ENCODE measurements around the gene ZDHHC5. TPM values are rescaled to one million over a fixed set of nuclear protein-coding genes. Genes with fewer than 3 reads are reported as not detected.

The ZDHHC5 gene
- total RNA-seq, 4 donors from 2014 or later: 34.0 to 49.2 (median 46.2) TPM

DNA sequence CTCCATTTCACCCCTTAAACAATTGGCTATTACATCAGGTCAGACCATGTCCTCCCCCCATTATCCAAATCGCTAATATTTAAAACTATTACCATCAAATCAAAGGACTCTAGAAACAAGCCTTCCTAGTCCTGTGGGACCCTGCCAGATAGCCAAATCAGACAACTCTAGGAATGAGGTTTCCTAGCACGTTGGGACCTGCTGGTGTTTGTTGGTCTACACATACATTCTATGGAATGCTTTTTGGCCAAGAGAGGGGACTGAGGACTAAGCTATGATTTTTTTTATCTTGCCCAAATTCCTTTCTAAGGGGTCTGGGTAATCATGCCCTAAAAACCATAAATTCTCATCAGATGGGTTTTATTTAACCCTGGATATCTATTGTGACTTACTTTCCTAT, 59.3 kb downstream of the ZDHHC5 start:
- H3K27ac ChIP-seq: no peak overlapping the region
- in situ Hi-C loops (cut with MboI; ENCODE audit: low sequenced_read_pairs in 4 of 4): no loop called here
- H3K4me1 ChIP-seq: no peaks in the 10 kb centered on the region
- intact Hi-C loops (cut with DNase I; ENCODE audit: low total_unique reads): no loop called here
- H3K4me3 ChIP-seq: no peak overlapping the region
- no peaks in the 10 kb centered on the region for H3K9me3 ChIP-seq
- ATAC-seq: no peak
- no peaks in the 10 kb centered on the region for H3K27me3 ChIP-seq
- DNase-seq: no peak
- H3K36me3 ChIP-seq: no peaks in the 10 kb centered on the region
- TF ChIP-seq POLR2A (IDR thresholded peaks at IDR 0.05): no peak
- TF ChIP-seq, protein P1, sequence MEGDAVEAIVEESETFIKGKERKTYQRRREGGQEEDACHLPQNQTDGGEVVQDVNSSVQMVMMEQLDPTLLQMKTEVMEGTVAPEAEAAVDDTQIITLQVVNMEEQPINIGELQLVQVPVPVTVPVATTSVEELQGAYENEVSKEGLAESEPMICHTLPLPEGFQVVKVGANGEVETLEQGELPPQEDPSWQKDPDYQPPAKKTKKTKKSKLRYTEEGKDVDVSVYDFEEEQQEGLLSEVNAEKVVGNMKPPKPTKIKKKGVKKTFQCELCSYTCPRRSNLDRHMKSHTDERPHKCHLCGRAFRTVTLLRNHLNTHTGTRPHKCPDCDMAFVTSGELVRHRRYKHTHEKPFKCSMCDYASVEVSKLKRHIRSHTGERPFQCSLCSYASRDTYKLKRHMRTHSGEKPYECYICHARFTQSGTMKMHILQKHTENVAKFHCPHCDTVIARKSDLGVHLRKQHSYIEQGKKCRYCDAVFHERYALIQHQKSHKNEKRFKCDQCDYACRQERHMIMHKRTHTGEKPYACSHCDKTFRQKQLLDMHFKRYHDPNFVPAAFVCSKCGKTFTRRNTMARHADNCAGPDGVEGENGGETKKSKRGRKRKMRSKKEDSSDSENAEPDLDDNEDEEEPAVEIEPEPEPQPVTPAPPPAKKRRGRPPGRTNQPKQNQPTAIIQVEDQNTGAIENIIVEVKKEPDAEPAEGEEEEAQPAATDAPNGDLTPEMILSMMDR (IDR thresholded peaks at IDR 0.05 in 4 of 5, conservative IDR thresholded peaks at IDR 0.05 in 1 of 5): no peak

DNA sequence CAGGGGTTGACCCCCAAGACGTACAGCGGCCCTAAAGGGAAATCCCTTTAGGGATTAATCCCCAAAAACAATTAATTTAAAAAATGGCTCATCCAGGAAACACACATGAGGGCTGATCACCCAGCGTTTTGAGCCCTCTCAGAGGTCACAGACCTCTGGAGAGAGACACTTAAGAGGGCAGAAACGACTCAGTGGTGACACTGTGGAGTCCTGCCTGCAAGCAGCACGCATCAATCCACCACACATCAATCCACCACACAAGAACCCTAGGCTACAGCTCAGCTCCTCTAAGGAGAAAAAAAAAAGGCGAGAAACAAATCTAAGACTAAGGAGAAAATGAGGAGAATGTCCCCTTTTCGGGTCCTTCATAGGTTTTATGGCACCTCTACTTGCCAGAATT, 60.9 kb downstream of the ZDHHC5 start:
- no peak overlapping the region for H3K4me3 ChIP-seq
- in situ Hi-C loops (cut with MboI; ENCODE audit: low sequenced_read_pairs in 4 of 4): no loop called here
- intact Hi-C loops (cut with DNase I; ENCODE audit: low total_unique reads): no loop called here
- DNase-seq: no peak
- ATAC-seq: no peak
- no peaks in the 10 kb centered on the region for H3K4me1 ChIP-seq
- TF ChIP-seq POLR2A (IDR thresholded peaks at IDR 0.05): no peak
- TF ChIP-seq, protein P1 (IDR thresholded peaks at IDR 0.05 in 4 of 5, conservative IDR thresholded peaks at IDR 0.05 in 1 of 5): no peak
- H3K9me3 ChIP-seq: no peaks in the 10 kb centered on the region
- no peaks in the 10 kb centered on the region for H3K36me3 ChIP-seq
- no peaks in the 10 kb centered on the region for H3K27me3 ChIP-seq
- H3K27ac ChIP-seq: no peak overlapping the region

DNA sequence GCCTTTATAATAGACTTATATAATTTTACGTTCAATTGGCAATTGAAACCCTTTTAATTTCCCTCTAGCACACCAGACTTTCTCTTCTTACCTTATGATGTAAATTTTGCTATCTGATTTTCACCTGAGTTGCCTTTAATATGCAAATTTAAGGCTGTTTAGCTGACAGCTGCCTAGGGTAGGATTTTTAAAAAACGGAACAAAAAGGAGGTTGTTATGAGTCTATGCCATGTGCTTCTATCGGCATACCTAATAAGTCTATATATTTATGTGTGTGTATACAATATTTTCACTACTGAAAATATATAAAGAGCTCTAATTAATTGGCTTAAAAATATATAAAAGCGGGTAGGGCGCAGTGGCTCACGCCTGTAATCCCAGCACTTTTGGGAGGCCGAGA, 61.6 kb downstream of the ZDHHC5 start:
- H3K27ac ChIP-seq: no peak overlapping the region
- no peaks in the 10 kb centered on the region for H3K4me1 ChIP-seq
- no peak for ATAC-seq
- H3K9me3 ChIP-seq: no peaks in the 10 kb centered on the region
- H3K4me3 ChIP-seq: no peak overlapping the region
- in situ Hi-C loops (cut with MboI; ENCODE audit: low sequenced_read_pairs in 4 of 4): no loop called here
- intact Hi-C loops (cut with DNase I; ENCODE audit: low total_unique reads): no loop called here
- no peak for TF ChIP-seq POLR2A (IDR thresholded peaks at IDR 0.05)
- TF ChIP-seq, protein P1 (IDR thresholded peaks at IDR 0.05 in 4 of 5, conservative IDR thresholded peaks at IDR 0.05 in 1 of 5): no peak
- DNase-seq: no peak
- H3K36me3 ChIP-seq: no peaks in the 10 kb centered on the region
- H3K27me3 ChIP-seq: no peaks in the 10 kb centered on the region

DNA sequence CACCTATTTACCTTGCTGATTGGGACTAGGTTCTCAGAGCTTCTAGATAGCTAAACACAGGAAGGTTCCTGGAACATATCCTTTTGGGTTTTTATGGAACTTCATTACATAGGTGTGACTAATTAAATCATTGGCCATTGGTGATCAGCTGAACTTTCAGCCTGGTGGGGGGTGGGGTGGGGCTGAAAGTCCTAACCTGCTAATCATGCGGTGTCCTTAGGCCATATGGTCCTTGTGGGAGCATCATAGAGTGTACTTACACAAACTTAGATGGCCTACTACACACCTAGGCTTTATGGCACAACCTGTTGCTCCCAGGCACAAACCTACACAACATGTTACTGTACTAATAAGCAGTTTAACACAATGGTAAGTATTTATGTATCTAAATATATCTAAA, 64.7 kb downstream of the ZDHHC5 start:
- Histone ChIP-seq H3K36me3 (no peaks in the 10 kb centered on the region), H3K9me3 (no peaks in the 10 kb centered on the region), H3K4me3 (no peak overlapping the region), H3K27ac (no peak overlapping the region), H3K4me1 (no peaks in the 10 kb centered on the region), H3K27me3 (no peaks in the 10 kb centered on the region)
- in situ Hi-C loops (cut with MboI; ENCODE audit: low sequenced_read_pairs in 4 of 4) (no loop called here), intact Hi-C loops (cut with DNase I; ENCODE audit: low total_unique reads) (no loop called here)
- DNase-seq: no peak
- ATAC-seq: no peak
- TF ChIP-seq, protein P1 (IDR thresholded peaks at IDR 0.05 in 4 of 5, conservative IDR thresholded peaks at IDR 0.05 in 1 of 5): no peak
- TF ChIP-seq POLR2A (IDR thresholded peaks at IDR 0.05): no peak

DNA sequence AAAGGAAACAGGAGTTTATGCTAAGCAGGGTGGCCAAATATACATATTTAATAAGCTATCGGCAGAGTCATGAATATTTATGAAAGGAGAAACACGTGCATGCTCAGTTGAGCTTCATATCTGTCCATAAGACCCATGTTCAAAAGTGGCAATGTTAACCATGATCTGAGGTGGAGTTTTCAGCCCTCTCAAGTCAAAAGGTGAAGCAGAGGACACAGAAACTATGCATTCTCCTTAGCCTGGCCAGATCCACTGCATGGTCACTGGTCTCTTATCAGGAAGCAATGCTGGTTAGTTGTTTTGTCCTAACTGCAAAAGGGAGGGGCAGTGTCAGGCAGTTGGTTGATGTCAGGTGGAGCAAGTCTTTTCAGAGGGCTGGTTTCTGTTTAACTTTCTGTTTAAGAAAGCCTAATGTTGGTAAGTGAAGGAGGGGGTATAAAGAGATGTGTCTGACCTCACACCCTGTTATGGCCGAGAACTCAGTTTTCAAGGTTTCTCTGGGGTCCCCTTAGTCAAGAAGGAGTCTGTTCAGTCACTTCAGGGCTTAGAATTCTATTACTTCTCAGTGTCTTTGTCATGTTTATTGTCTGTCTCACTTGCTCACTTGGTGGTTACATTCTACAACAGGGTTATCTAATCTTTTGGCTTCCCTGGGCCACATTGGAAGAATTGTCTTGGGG, 67.8 kb downstream of the ZDHHC5 start:
- no peaks in the 10 kb centered on the region for H3K9me3 ChIP-seq

More for the DNA sequence above, 67.8 kb downstream of the ZDHHC5 start:
- Histone ChIP-seq H3K36me3 (peaks cover 0 to 17% of the 10 kb centered on the region in 2 donors), H3K27me3 (no peaks in the 10 kb centered on the region), H3K4me3 (no peak overlapping the region), H3K4me1 (peaks cover 0 to 3% of the 10 kb centered on the region in 2 donors), H3K27ac (no peak overlapping the region)
- DNase-seq: no peak
- in situ Hi-C loops (cut with MboI; ENCODE audit: low sequenced_read_pairs in 4 of 4) (no loop called here), intact Hi-C loops (cut with DNase I; ENCODE audit: low total_unique reads) (no loop called here)
- no peak for ATAC-seq
- TF ChIP-seq, protein P1 (IDR thresholded peaks at IDR 0.05 in 4 of 5, conservative IDR thresholded peaks at IDR 0.05 in 1 of 5): no peak
- no peak for TF ChIP-seq POLR2A (IDR thresholded peaks at IDR 0.05)
